ENCODE results near the gene HES7.

The HES7 gene

GRCh38 chr17:8142887-8143580, 19.1 kb upstream of the HES7 start:
- DNase-seq (ENCODE audit: low spot score): no peak

GRCh38 chr17:8142158-8142886, 18.4 kb upstream of the HES7 start:
- DNase-seq (ENCODE audit: low spot score): no peak

- DNase-seq (ENCODE audit: low spot score): no peak
Measured at GRCh38 chr17:8141741-8142140, 17.8 kb upstream of the HES7 start.

GRCh38 chr17:8141045-8141444, 17.1 kb upstream of the HES7 start:
- DNase-seq (ENCODE audit: low spot score): no peak

GRCh38 chr17:8140065-8141029, 16.4 kb upstream of the HES7 start:
- no peak for DNase-seq (ENCODE audit: low spot score)

GRCh38 chr17:8138672-8139371, 14.9 kb upstream of the HES7 start:
- peak; percentile 100 for DNase-seq (ENCODE audit: low spot score)

- no peak for DNase-seq (ENCODE audit: low spot score)
Measured at GRCh38 chr17:8138374-8138671, 14.4 kb upstream of the HES7 start.

GRCh38 chr17:8137645-8138373, 13.9 kb upstream of the HES7 start:
- DNase-seq (ENCODE audit: low spot score): no peak

- no peak for DNase-seq (ENCODE audit: low spot score)
Measured at GRCh38 chr17:8133941-8134340, 10.0 kb upstream of the HES7 start.

- peak; percentile 71 for DNase-seq (ENCODE audit: low spot score)
Measured at GRCh38 chr17:8133399-8133798, 9.5 kb upstream of the HES7 start.

GRCh38 chr17:8131844-8132441, 8.0 kb upstream of the HES7 start:
- DNase-seq (ENCODE audit: low spot score): no peak

- DNase-seq (ENCODE audit: low spot score): no peak
Measured at GRCh38 chr17:8128125-8128784, 4.3 kb upstream of the HES7 start.

GRCh38 chr17:8126491-8127066, 2.7 kb upstream of the HES7 start:
- peak; percentile 86 for DNase-seq (ENCODE audit: low spot score)

GRCh38 chr17:8125947-8126490, 2.1 kb upstream of the HES7 start:
- DNase-seq (ENCODE audit: low spot score): peak; percentile 84

GRCh38 chr17:8125154-8125946, 1.4 kb upstream of the HES7 start:
- DNase-seq (ENCODE audit: low spot score): peak; percentile 98

GRCh38 chr17:8124350-8125153, 646 bp upstream of the HES7 start:
- peak; percentile 71 for DNase-seq (ENCODE audit: low spot score)

GRCh38 chr17:8122924-8123694, 797 bp downstream of the HES7 start:
- DNase-seq (ENCODE audit: low spot score): peak; percentile 80

All from ecto neural progenitor cell (in vitro differentiated cells).